Hepatocyte (in vitro differentiated cells): Measurements from ENCODE around the gene RDM1. TPM values are rescaled to one million over a fixed set of nuclear protein-coding genes. Genes with fewer than 3 reads are reported as not detected.

Experiments used
- DNase-seq: peaks from one replicate; pipeline ENCODE4 v3.0.0-alpha.2; 2016; ENCODE audit warnings: low spot score
- H2AFZ ChIP-seq: fragments of 200-600 bp; sonication (generic); 2 replicates; pipeline ENCODE4 v1.6.0; 2016; ENCODE audit warnings: antibody characterized with exemption, mild to moderate bottlenecking
- H3K27ac ChIP-seq: fragments of 200-600 bp; sonication (generic); 2 replicates; pipeline ENCODE4 v1.5.1; 2016; ENCODE audit warnings: mild to moderate bottlenecking
- H3K27me3 ChIP-seq: fragments of 200-600 bp; sonication (generic); 2 replicates; pipeline ENCODE4 v1.6.1; 2016
- H3K36me3 ChIP-seq: fragments of 200-600 bp; sonication (generic); replicated peaks from 2 replicates; pipeline ENCODE4 v1.5.1; 2016; ENCODE audit warnings: low read depth; ENCODE audit not compliant: insufficient read depth
- H3K4me1 ChIP-seq: fragments of 200-600 bp; sonication (generic); 2 replicates; pipeline ENCODE4 v1.5.1; 2016; ENCODE audit warnings: mild to moderate bottlenecking, moderate library complexity; ENCODE audit not compliant: insufficient read depth
- H3K4me2 ChIP-seq: fragments of 200-600 bp; sonication (generic); 2 replicates; pipeline ENCODE4 v1.6.0; 2016
- H3K4me3 ChIP-seq: fragments of 200-600 bp; sonication (generic); 2 replicates; pipeline ENCODE4 v1.5.1; 2016; ENCODE audit warnings: mild to moderate bottlenecking
- H3K79me2 ChIP-seq: fragments of 200-600 bp; sonication (generic); 2 replicates; pipeline ENCODE4 v1.6.0; 2017; ENCODE audit warnings: mild to moderate bottlenecking
- H3K9me2 ChIP-seq: fragments of 200-600 bp; sonication (generic); replicated peaks from 2 replicates; pipeline ENCODE4 v1.6.0; 2017; ENCODE audit warnings: mild to moderate bottlenecking; ENCODE audit not compliant: insufficient read depth
- H3K9me3 ChIP-seq: fragments of 200-600 bp; sonication (generic); 2 replicates; pipeline ENCODE4 v1.5.1; 2016; ENCODE audit warnings: low read depth, mild to moderate bottlenecking
- H4K20me1 ChIP-seq: fragments of 200-600 bp; sonication (generic); 2 replicates; pipeline ENCODE4 v1.6.0; 2016; ENCODE audit warnings: mild to moderate bottlenecking; ENCODE audit not compliant: insufficient read depth, poor library complexity, severe bottlenecking
- EZH2 ChIP-seq: fragments of 200-600 bp; sonication (generic); IDR thresholded peaks from 2 replicates; pipeline ENCODE4 v1.6.1; 2016; ENCODE audit warnings: antibody characterized with exemption, mild to moderate bottlenecking, borderline replicate concordance
- EZH2phosphoT487 ChIP-seq: fragments of 200-600 bp; sonication (generic); IDR thresholded peaks from one replicate; pipeline ENCODE4 v1.6.1; 2018; ENCODE audit warnings: antibody characterized with exemption, mild to moderate bottlenecking, low read depth, moderate library complexity; ENCODE audit not compliant: unreplicated experiment, severe bottlenecking
- WGBS: methylation state at CpG from one replicate; pipeline ENCODE4 v1.1.6; 2016; ENCODE audit warnings: low lambda C conversion rate; ENCODE audit errors: missing lambda C conversion rate; 5-methylcytosine and 5-hydroxymethylcytosine counted together
- polyA plus RNA-seq: library from polyadenylated mRNA; unstranded; fragments of >200 nt; fragmentation: Nextera tagmentation; extraction: Ambion mirVana; gene quantifications from 2 replicates; pipeline ENCODE4 v1.2.1, GENCODE V29; 2016
- total RNA-seq: library from RNA; depleted of rRNA; stranded (reverse); fragments of >200 nt; gene quantifications from 2 replicates; pipeline ENCODE4 v1.2.3, GENCODE V29; 2014
- TF ChIP-seq, protein P1 (sequence below): fragments of 200-600 bp; sonication (generic); IDR thresholded peaks from 2 replicates; pipeline ENCODE4 v1.5.1; 2016; ENCODE audit warnings: antibody characterized with exemption, mild to moderate bottlenecking; ENCODE audit not compliant: poor library complexity

The RDM1 gene
- total and polyA plus RNA-seq, 2 experiments from 2014 or later: 0.87 TPM; not detected in 1

DNA sequence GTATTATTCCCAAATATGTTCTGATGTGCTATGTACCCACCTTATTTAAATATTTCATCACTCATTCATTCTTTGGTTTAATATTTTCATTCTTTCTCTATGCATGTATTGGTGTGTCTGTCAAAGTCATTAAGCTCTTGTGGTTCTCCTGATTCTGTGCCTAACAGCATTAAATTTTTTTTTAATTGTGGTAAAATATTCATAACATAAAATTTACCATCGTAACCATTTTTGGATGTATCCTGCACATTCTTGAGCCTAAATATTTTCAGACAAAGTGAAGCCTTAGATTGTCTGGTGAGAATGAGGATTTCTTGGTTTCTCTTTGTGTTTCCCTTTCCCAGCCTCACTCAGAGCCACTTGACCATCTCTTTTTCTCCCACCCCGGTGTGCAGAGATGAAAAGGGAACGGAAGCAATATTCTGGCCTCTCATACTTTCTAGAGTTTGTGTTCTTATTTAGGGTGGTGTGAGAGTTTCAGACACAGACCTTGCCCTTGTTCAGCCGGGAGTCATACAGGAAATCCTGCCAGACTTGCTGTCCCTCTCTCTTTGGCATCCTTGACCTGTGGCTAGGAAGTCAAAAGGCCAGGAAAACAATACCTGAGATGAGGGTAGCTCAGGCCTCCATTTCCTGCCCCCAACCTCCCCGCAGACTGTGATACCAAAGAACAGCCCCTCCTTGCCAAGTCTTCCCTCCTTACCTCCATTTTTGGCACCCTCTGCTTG, 55.3 kb downstream of the RDM1 start:
- TF ChIP-seq EZH2phosphoT487 (no peak), EZH2 (no peak)
- TF ChIP-seq, protein P1, sequence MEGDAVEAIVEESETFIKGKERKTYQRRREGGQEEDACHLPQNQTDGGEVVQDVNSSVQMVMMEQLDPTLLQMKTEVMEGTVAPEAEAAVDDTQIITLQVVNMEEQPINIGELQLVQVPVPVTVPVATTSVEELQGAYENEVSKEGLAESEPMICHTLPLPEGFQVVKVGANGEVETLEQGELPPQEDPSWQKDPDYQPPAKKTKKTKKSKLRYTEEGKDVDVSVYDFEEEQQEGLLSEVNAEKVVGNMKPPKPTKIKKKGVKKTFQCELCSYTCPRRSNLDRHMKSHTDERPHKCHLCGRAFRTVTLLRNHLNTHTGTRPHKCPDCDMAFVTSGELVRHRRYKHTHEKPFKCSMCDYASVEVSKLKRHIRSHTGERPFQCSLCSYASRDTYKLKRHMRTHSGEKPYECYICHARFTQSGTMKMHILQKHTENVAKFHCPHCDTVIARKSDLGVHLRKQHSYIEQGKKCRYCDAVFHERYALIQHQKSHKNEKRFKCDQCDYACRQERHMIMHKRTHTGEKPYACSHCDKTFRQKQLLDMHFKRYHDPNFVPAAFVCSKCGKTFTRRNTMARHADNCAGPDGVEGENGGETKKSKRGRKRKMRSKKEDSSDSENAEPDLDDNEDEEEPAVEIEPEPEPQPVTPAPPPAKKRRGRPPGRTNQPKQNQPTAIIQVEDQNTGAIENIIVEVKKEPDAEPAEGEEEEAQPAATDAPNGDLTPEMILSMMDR: no peak
- no peak overlapping the region for H3K4me2 ChIP-seq
- no peak for DNase-seq
- 71% methylated on average over 5 of the region's 5 CpGs for WGBS
- H3K27me3 ChIP-seq: no peaks in the 10 kb centered on the region
- no peaks in the 10 kb centered on the region for H4K20me1 ChIP-seq
- no peaks in the 10 kb centered on the region for H3K9me2 ChIP-seq
- no peaks in the 10 kb centered on the region for H3K9me3 ChIP-seq
- H3K36me3 ChIP-seq: no peaks in the 10 kb centered on the region
- H2AFZ ChIP-seq: no peak overlapping the region
- H3K79me2 ChIP-seq: no peaks in the 10 kb centered on the region
- H3K27ac ChIP-seq: no peak overlapping the region
- H3K4me3 ChIP-seq: no peak overlapping the region
- no peaks in the 10 kb centered on the region for H3K4me1 ChIP-seq

- H4K20me1 ChIP-seq: no peaks in the 10 kb centered on the region
- TF ChIP-seq, protein P1: no peak
- TF ChIP-seq EZH2 (no peak), EZH2phosphoT487 (no peak)
- H3K36me3 ChIP-seq: no peaks in the 10 kb centered on the region
- H3K4me3 ChIP-seq: no peak overlapping the region
- WGBS: 96% methylated on average over 12 of the region's 12 CpGs
- H3K27me3 ChIP-seq: no peaks in the 10 kb centered on the region
- H2AFZ ChIP-seq: no peak overlapping the region
- H3K9me2 ChIP-seq: no peaks in the 10 kb centered on the region
- no peaks in the 10 kb centered on the region for H3K4me1 ChIP-seq
- no peaks in the 10 kb centered on the region for H3K79me2 ChIP-seq
- no peak for DNase-seq
- H3K9me3 ChIP-seq: no peaks in the 10 kb centered on the region
- H3K4me2 ChIP-seq: no peak overlapping the region
- H3K27ac ChIP-seq: no peak overlapping the region
Observed at GRCh38 chr17:35872196-35872980, 58.2 kb downstream of the RDM1 start.

DNA sequence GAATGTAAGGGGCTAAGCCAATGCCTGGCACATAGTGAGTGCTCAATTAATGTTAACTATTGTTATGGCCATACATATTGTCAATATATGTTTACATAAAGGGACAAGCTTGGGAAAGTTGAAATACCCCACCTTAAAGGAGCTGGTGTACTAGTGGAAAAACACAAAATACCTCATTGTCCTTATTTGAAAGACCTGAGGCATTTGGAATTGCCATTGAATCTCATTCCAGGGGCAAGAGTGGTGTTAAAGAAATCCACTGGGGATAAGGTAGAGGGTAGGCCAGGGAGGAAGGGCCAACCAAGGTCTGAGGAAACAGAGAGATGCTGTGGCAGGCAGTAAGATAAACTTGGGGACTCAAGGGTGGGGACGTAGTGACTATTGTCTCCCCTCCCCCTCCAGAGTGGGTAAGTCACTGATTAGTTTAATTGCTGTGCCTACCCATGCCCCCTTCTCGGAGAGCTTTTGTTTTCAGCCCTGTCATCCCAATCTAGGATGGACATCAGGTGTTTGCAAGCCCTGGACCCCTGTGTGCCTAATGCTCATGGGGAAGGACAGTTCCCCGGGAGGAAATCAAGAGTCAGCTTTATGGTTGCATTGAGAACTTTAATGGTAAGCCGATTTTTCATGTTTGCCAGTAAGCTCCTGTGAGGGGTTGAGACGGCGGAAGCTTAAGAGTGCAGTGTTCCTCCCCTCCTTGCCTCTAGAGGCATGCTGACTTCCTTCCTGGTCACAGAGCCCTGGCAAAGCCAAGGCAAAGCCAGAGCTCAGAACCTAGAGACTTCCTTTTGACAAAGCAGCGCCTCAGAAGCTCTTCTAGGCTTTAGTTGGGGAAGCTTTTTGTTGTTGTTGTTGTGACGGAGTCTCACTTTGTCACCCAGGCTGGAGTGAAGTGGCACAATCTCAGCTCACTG, 59.4 kb downstream of the RDM1 start:
- Histone ChIP-seq H3K4me1 (no peaks in the 10 kb centered on the region), H3K9me2 (no peaks in the 10 kb centered on the region), H3K9me3 (no peaks in the 10 kb centered on the region), H4K20me1 (no peaks in the 10 kb centered on the region), H3K79me2 (no peaks in the 10 kb centered on the region), H3K36me3 (no peaks in the 10 kb centered on the region), H3K4me2 (no peak overlapping the region), H3K4me3 (no peak overlapping the region), H3K27me3 (no peaks in the 10 kb centered on the region), H3K27ac (no peak overlapping the region), H2AFZ (no peak overlapping the region)
- 86% methylated on average over 8 of the region's 8 CpGs for WGBS
- TF ChIP-seq EZH2: no peak
- DNase-seq: no peak
